K562 (cell line): Measurements from ENCODE around the gene CGGBP1. TPM values are rescaled to one million over a fixed set of nuclear protein-coding genes. Genes with fewer than 3 reads are reported as not detected.

Experiments
- ATAC-seq: fragments of 200-7000 bp; cut with Tn5 transposase; 3 replicates; pipeline ENCODE4 v1.9.1; 2020; ENCODE audit warnings: moderate library complexity
- BruUV-seq: library from RNA; stranded (reverse); fragments of 400-500 nt; replicated peaks from 2 replicates; lab custom pipeline; 2021; lab: Mats Ljungman, UMichigan
- CTCF ChIA-PET: fragments of 300-600 bp; formaldehyde crosslinking; extraction: SDS; loops from one replicate; lab custom pipeline; 2021; ENCODE audit warnings: low intra/inter-chr PET ratio; lab: Yijun Ruan, JAX
- POLR2A ChIA-PET: fragments of 300-600, 350-650 bp; sonication (Branson Sonifier 250); formaldehyde crosslinking; extraction: SDS; loops from one replicate; lab custom pipeline; 2021; ENCODE audit warnings: antibody characterized with exemption, inconsistent platforms; lab: Yijun Ruan, JAX
- DNase-seq, 4 experiments: peaks; one replicate each; pipeline versions ENCODE4 v3.0.0 to v3.0.0-alpha.2; 2011 to 2018; ENCODE audit warnings: low spot score in 3 of 4, mixed read lengths in 3 of 4; ENCODE audit errors: extremely low read depth in 1 of 4
- FAIRE-seq: peaks from 2 replicates; lab custom pipeline; 2011; peaks lifted over from hg19 to GRCh38; lab: Jason Lieb, UNC
- H2AFZ ChIP-seq: 2 replicates; pipeline ENCODE4 v1.6.0; 2011; ENCODE audit warnings: low read depth, low read length, control low read depth, inconsistent platforms
- H3K27ac ChIP-seq: fragments of 200-600 bp; 3 replicates; pipeline ENCODE4 v1.8.0; 2011; ENCODE audit warnings: low read depth, mild to moderate bottlenecking, control low read depth, inconsistent platforms, low read length, moderate library complexity, mixed read lengths; ENCODE audit errors: extremely low read depth
- H3K27me3 ChIP-seq, 2 experiments: fragments of 300-600 bp in 1 of 2; 2 replicates in 1 of 2; 3 replicates in 1 of 2; pipeline versions ENCODE4 v1.6.0 to v1.8.0; 2011; ENCODE audit warnings: inconsistent platforms in 2 of 2, low read length in 2 of 2, mild to moderate bottlenecking in 1 of 2, mixed read lengths in 1 of 2, moderate library complexity in 1 of 2; ENCODE audit not compliant: control insufficient read depth in 2 of 2, insufficient read depth in 2 of 2
- H3K36me3 ChIP-seq: fragments of 300-600 bp; 3 replicates; pipeline ENCODE4 v1.8.0; 2011; ENCODE audit warnings: mild to moderate bottlenecking, low read length, inconsistent platforms; ENCODE audit not compliant: control insufficient read depth, insufficient read depth
- H3K4me1 ChIP-seq, 2 experiments: fragments of 200-600 bp in 1 of 2; replicated peaks in 1 of 2; 2 replicates in 1 of 2; 3 replicates in 1 of 2; pipeline versions ENCODE4 v1.5.1 to v1.8.0; 2011; ENCODE audit warnings: inconsistent platforms in 2 of 2, low read length in 2 of 2, mild to moderate bottlenecking in 1 of 2, mixed read lengths in 1 of 2, moderate library complexity in 1 of 2; ENCODE audit not compliant: control insufficient read depth in 2 of 2, insufficient read depth in 2 of 2
- H3K4me2 ChIP-seq: 2 replicates; pipeline ENCODE4 v1.6.1; 2011; ENCODE audit warnings: low read length, control low read depth, inconsistent platforms, mixed read lengths; ENCODE audit not compliant: insufficient read depth
- H3K4me3 ChIP-seq: fragments of 200-600 bp; sonication (generic), shearing (Covaris generic); 2 replicates; pipeline ENCODE4 v1.5.1; 2016; ENCODE audit warnings: control low read depth, inconsistent platforms
- H3K79me2 ChIP-seq: fragments of 200-600 bp; 3 replicates; pipeline ENCODE4 v1.8.0; 2011; ENCODE audit warnings: low read length, inconsistent platforms; ENCODE audit not compliant: control insufficient read depth, insufficient read depth
- H3K9ac ChIP-seq, 2 experiments: 2 replicates each; pipeline versions ENCODE4 v1.6.0 to v1.6.1; 2011; ENCODE audit warnings: low read depth in 2 of 2, low read length in 2 of 2, control low read depth in 1 of 2, inconsistent platforms in 1 of 2, mild to moderate bottlenecking in 1 of 2, mixed read lengths in 1 of 2; ENCODE audit not compliant: insufficient read depth in 1 of 2
- H3K9me1 ChIP-seq: one replicate; pipeline ENCODE4 v1.6.0; 2011; ENCODE audit warnings: inconsistent platforms, mild to moderate bottlenecking, low read length, moderate library complexity; ENCODE audit not compliant: control insufficient read depth, insufficient read depth
- H3K9me3 ChIP-seq: replicated peaks from 2 replicates; pipeline ENCODE4 v1.5.1; 2011; ENCODE audit warnings: low read depth, low read length, inconsistent platforms; ENCODE audit not compliant: control insufficient read depth, insufficient read depth
- H4K20me1 ChIP-seq: replicated peaks from 2 replicates; pipeline ENCODE4 v1.6.1; 2011; ENCODE audit warnings: low read length, inconsistent platforms, mixed read lengths; ENCODE audit not compliant: control insufficient read depth, insufficient read depth
- ARID3A ChIP-seq: IDR thresholded peaks from 2 replicates; pipeline ENCODE4 v1.6.1; 2012; ENCODE audit warnings: low read depth, low read length, improper control_type of control experiment, borderline replicate concordance
- CXXC5 ChIP-seq: fragments of 250-450 bp; sonication (Bioruptor Pico); IDR thresholded peaks from 2 replicates; pipeline ENCODE4 v1.8.0; 2022; ENCODE audit warnings: inconsistent platforms, mild to moderate bottlenecking, moderate library complexity
- DMBX1 ChIP-seq: fragments of 250-450 bp; sonication (Bioruptor Pico); IDR thresholded peaks from 2 replicates; pipeline ENCODE4 v1.8.0; 2022; ENCODE audit warnings: inconsistent platforms, mild to moderate bottlenecking, moderate library complexity, borderline replicate concordance
- ESRRA ChIP-seq: fragments of 450-650 bp; IDR thresholded peaks from 2 replicates; pipeline ENCODE4 v1.6.1; 2014; ENCODE audit warnings: low read depth, mild to moderate bottlenecking, moderate library complexity, borderline replicate concordance
- GABPB1 ChIP-seq: sonication (generic); formaldehyde crosslinking; IDR thresholded peaks from 2 replicates; pipeline ENCODE4 v1.8.0; 2022; ENCODE audit warnings: mild to moderate bottlenecking, missing genetic modification reagents
- KAT2B ChIP-seq: IDR thresholded peaks from one replicate; pipeline ENCODE4 v1.6.1; 2012; ENCODE audit warnings: low read depth, mild to moderate bottlenecking, control low read depth, inconsistent platforms, low read length, moderate library complexity
- LEF1 ChIP-seq: fragments of 450-650 bp; IDR thresholded peaks from 2 replicates; pipeline ENCODE4 v1.6.1; 2016; ENCODE audit warnings: mild to moderate bottlenecking
- MAFF ChIP-seq: IDR thresholded peaks from 2 replicates; pipeline ENCODE4 v1.6.1; 2012; ENCODE audit warnings: low read length, improper control_type of control experiment
- MTA1 ChIP-seq: fragments of 450-650 bp; IDR thresholded peaks from 2 replicates; pipeline ENCODE4 v1.6.1; 2017; ENCODE audit warnings: borderline replicate concordance
- MTA2 ChIP-seq: fragments of 450-650 bp; IDR thresholded peaks from 2 replicates; pipeline ENCODE4 v1.6.1; 2016; ENCODE audit warnings: low read depth
- SAFB2 ChIP-seq: fragments of 200-400 bp; formaldehyde crosslinking; IDR thresholded peaks from 2 replicates; pipeline ENCODE4 v1.6.1; 2018; ENCODE audit warnings: borderline replicate concordance, low read length, low read depth, moderate library complexity; ENCODE audit not compliant: severe bottlenecking
- TEAD4 ChIP-seq, 2 experiments: sonication (generic) in 1 of 2; formaldehyde crosslinking in 1 of 2; IDR thresholded peaks; 2 replicates each; pipeline versions ENCODE4 v1.6.1 to v1.8.0; 2012 to 2022; ENCODE audit warnings: borderline replicate concordance in 1 of 2, inconsistent platforms in 1 of 2, low read length in 1 of 2, mild to moderate bottlenecking in 1 of 2, missing genetic modification reagents in 1 of 2
- TOE1 ChIP-seq, 2 experiments: fragments of 450-650 bp in 1 of 2; sonication (generic) in 1 of 2; formaldehyde crosslinking in 1 of 2; IDR thresholded peaks; 2 replicates each; pipeline versions ENCODE4 v1.7.1 to v1.8.0; 2016 to 2022; ENCODE audit warnings: borderline replicate concordance in 2 of 2, mild to moderate bottlenecking in 2 of 2, antibody characterized with exemption in 1 of 2, inconsistent platforms in 1 of 2, low read depth in 1 of 2, missing genetic modification reagents in 1 of 2, moderate library complexity in 1 of 2
- UBTF ChIP-seq, 2 experiments: IDR thresholded peaks; 2 replicates each; pipeline ENCODE4 v1.6.1; 2012; ENCODE audit warnings: improper control_type of control experiment in 2 of 2, low read depth in 2 of 2, low read length in 2 of 2, borderline replicate concordance in 1 of 2
- WHSC1 ChIP-seq: IDR thresholded peaks from one replicate; pipeline ENCODE4 v1.6.1; 2012; ENCODE audit warnings: low read length, control low read depth, inconsistent platforms
- ZKSCAN8 ChIP-seq: fragments of 200-800 bp; sonication (Bioruptor generic); IDR thresholded peaks from 2 replicates; pipeline ENCODE4 v1.6.1; 2016; ENCODE audit warnings: missing genetic modification characterization, missing compliant biosample characterization
- ZNF316 ChIP-seq: fragments of 450-650 bp; IDR thresholded peaks from 2 replicates; pipeline ENCODE4 v1.6.1; 2016
- ZNF586 ChIP-seq: fragments of 450-650 bp; formaldehyde crosslinking; conservative IDR thresholded peaks from 2 replicates; pipeline ENCODE4 v1.4.0; 2020; ENCODE audit warnings: mild to moderate bottlenecking, moderate library complexity
- WGBS: fragments of 100-300 bp; shearing (Covaris generic); methylation state at CpG from one replicate; pipeline ENCODE4 v1.1.6; 2016; ENCODE audit warnings: low coverage, mixed read lengths; ENCODE audit not compliant: insufficient coverage; ENCODE audit errors: missing lambda C conversion rate; 5-methylcytosine and 5-hydroxymethylcytosine counted together
- in situ Hi-C: fragments of 300-500 bp; cut with MboI; formaldehyde crosslinking; loops from 4 replicates; pipeline ENCODE4 v1.15.0; 2018; ENCODE audit warnings: inconsistent platforms, mixed read lengths
- intact Hi-C: fragments of 100-400 bp; cut with micrococcal nuclease; formaldehyde crosslinking; loops from 2 replicates; pipeline ENCODE4 v1.14.2; 2022
- polyA plus RNA-seq, 8 experiments: library from polyadenylated mRNA; depleted of rRNA in 4 of 8; stranded (reverse) in 5 of 8; unstranded in 3 of 8; fragments of >200 nt; fragmentation: Nextera tagmentation in 2 of 8; fragmentation: Illumina TruSeq in 1 of 8; extraction: Ambion mirVana in 2 of 8; extraction: Trizol in 1 of 8; gene quantifications; 2 replicates each; pipeline versions ENCODE4 v1.2.1 to v1.2.3, GENCODE V29; 2011 to 2014; ENCODE audit warnings: inconsistent platforms in 1 of 8, missing spikeins in 1 of 8
- total RNA-seq, 7 experiments: library from RNA; depleted of rRNA in 6 of 7; stranded (reverse); fragments of >200 nt in 6 of 7; fragmentation: Illumina TruSeq in 2 of 7; extraction: Trizol in 2 of 7; gene quantifications; 2 replicates each; pipeline versions ENCODE4 v1.2.1 to v1.2.3, GENCODE V29; 2011 to 2021; ENCODE audit warnings: low replicate concordance in 1 of 7

CGGBP1 gene
- total and polyA plus RNA-seq, 9 of the 15 experiments (the other 6 are each of a cell fraction or from before 2014, with no cell fraction given), result 14.4 to 47.8 (median 37.8) TPM

GRCh38 chr3:88078932-88079331 lies 20.1 kb upstream of the CGGBP1 start (continued):
- TF ChIP-seq KAT2B, result no peak
- TF ChIP-seq ARID3A, result no peak
- TF ChIP-seq ESRRA, result no peak
- TF ChIP-seq TOE1 (IDR thresholded peaks at IDR 0.05; ENCODE audit: borderline replicate concordance), result no peak
- no peak for TF ChIP-seq TOE1 (CRISPR knock-in tag; IDR thresholded peaks at IDR 0.05; ENCODE audit: borderline replicate concordance, low read depth)
- TF ChIP-seq ZNF316, result peak; percentile 87
- TF ChIP-seq MTA1, result no peak
- no peak for TF ChIP-seq ZKSCAN8 (CRISPR knock-in tag)
- TF ChIP-seq, all 486 proteins: peak for 5

- 0 out of 3 replicates have a peak, but pooled peaks cover 3% of the 10 kb centered on the region for H3K36me3 ChIP-seq
- H3K4me3 ChIP-seq, result no peak overlapping the region
- intact Hi-C loops, result no loop called here
- H3K9me1 ChIP-seq, result no peaks in the 10 kb centered on the region
- CTCF ChIA-PET, result no interaction called here
- no peak overlapping the region for H3K9ac ChIP-seq
- no TSS peak for BruUV-seq
- H3K27me3 ChIP-seq, result no peaks in the 10 kb centered on the region
- peaks cover 3 to 22% of the 10 kb centered on the region in 2 experiments; a peak in 4 of 5 replicates for H3K4me1 ChIP-seq
- no peak overlapping the region for H3K4me2 ChIP-seq
- POLR2A ChIA-PET, result no interaction called here
- ATAC-seq, result peak; percentile 83
- H3K79me2 ChIP-seq, result peaks cover 95% of the 10 kb centered on the region
- H3K27ac ChIP-seq, result no peak overlapping the region
- H3K9me3 ChIP-seq, result no peaks in the 10 kb centered on the region
- FAIRE-seq, result peak; percentile 81
- H2AFZ ChIP-seq, result no peak overlapping the region
- in situ Hi-C loops, result no loop called here
- DNase-seq, result peak; percentile 12 to 76 (median 40)
- no peaks in the 10 kb centered on the region; the same call in 1 of the 2 replicates for H4K20me1 ChIP-seq
- WGBS, result 88% methylated on average over 1 of the region's 1 CpG
- TF ChIP-seq MTA2 (peak; percentile 51; the same call in 1 of the 2 replicates), DMBX1 (CRISPR knock-in tag) (no peak), TEAD4 (IDR thresholded peaks at IDR 0.05; ENCODE audit: low read length) (peak; percentile 80), TEAD4 (CRISPR knock-in tag; IDR thresholded peaks at IDR 0.05; ENCODE audit: borderline replicate concordance) (no peak), SAFB2 (no peak), LEF1 (no peak), ZNF586 (no peak), CXXC5 (0 out of 2 replicates have a peak, but pooled peaks have one; percentile 15), GABPB1 (CRISPR knock-in tag) (no peak), MAFF (no peak), UBTF (IDR thresholded peaks at IDR 0.05; ENCODE audit: borderline replicate concordance in 1 of 2, low read depth in 2 of 2, low read length in 2 of 2) (no peak), WHSC1 (no peak)
Observed at GRCh38 chr3:88076712-88077111, 17.9 kb upstream of the CGGBP1 start.
